Measurements from ENCODE around the gene UBN1. TPM values are rescaled to one million over a fixed set of nuclear protein-coding genes. Genes with fewer than 3 reads are reported as not detected.

The UBN1 gene, protein sequence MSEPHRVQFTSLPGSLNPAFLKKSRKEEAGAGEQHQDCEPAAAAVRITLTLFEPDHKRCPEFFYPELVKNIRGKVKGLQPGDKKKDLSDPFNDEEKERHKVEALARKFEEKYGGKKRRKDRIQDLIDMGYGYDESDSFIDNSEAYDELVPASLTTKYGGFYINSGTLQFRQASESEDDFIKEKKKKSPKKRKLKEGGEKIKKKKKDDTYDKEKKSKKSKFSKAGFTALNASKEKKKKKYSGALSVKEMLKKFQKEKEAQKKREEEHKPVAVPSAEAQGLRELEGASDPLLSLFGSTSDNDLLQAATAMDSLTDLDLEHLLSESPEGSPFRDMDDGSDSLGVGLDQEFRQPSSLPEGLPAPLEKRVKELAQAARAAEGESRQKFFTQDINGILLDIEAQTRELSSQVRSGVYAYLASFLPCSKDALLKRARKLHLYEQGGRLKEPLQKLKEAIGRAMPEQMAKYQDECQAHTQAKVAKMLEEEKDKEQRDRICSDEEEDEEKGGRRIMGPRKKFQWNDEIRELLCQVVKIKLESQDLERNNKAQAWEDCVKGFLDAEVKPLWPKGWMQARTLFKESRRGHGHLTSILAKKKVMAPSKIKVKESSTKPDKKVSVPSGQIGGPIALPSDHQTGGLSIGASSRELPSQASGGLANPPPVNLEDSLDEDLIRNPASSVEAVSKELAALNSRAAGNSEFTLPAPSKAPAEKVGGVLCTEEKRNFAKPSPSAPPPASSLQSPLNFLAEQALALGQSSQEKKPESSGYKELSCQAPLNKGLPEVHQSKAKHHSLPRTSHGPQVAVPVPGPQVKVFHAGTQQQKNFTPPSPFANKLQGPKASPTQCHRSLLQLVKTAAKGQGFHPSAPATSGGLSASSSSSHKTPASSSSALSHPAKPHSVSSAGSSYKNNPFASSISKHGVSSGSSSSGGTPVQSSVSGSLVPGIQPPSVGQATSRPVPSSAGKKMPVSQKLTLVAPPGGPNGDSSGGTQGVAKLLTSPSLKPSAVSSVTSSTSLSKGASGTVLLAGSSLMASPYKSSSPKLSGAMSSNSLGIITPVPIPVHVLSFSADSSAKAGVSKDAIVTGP (N-terminal part only)
- 21.5 to 30.9 TPM (median 27.2 TPM) in 5 replicates for total RNA-seq (2022; extraction: Qiagen RNA extraction; ENCODE audit: low read depth)

DNA sequence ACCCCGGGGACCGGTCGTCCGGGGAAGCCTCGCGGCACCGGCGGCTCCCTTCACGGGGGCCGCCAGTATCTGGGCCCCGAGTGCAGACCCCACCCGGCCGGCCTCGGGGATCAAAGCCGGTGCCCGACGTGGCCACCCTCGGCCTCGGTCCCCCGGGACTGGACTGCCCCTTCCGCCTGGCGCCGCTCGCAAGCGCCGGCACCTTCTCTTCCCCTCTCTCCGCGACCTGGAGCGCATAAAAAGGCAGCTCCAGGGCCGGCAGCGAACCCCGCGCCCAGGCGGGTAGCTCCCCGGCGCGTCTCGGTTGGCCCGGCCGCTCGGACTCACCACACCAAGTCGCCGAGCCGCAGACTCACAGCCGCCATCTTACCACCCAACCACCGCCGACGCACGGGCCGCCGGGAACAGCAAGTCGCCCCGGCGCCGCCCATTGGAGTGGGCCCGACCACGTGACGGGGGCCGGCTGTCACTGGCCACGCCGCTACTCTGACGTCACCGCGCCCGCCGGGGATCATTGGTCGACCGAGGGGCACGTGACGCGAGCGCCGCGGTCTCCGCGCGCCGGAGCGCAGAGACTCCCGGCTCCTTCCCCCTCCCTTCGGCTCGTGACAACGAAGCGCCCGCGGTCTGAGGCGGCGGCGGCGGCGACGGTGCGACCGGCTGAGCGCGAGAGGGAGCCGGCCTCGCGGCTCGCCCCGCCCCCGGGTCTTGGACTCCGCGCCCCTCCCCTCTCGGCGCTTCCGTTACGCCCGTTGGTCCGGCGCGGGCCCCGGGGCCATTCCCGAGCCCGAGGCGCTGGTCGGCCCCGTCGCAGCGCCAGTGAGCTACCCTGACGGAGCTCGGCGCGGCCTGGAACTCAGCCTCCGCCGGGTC lies at the start of gene UBN1, which contains the start of gene GLYR1:
TSS of gene UBN1 (plus strand) at position 581 of the 873 bp plus-strand sequence. CDS start 5,437 bp downstream, outside the sequence.
TSS of gene GLYR1 (minus strand) at position 388 of the 873 bp plus-strand sequence. CDS start at position 365, 23 bp downstream.

DNA sequence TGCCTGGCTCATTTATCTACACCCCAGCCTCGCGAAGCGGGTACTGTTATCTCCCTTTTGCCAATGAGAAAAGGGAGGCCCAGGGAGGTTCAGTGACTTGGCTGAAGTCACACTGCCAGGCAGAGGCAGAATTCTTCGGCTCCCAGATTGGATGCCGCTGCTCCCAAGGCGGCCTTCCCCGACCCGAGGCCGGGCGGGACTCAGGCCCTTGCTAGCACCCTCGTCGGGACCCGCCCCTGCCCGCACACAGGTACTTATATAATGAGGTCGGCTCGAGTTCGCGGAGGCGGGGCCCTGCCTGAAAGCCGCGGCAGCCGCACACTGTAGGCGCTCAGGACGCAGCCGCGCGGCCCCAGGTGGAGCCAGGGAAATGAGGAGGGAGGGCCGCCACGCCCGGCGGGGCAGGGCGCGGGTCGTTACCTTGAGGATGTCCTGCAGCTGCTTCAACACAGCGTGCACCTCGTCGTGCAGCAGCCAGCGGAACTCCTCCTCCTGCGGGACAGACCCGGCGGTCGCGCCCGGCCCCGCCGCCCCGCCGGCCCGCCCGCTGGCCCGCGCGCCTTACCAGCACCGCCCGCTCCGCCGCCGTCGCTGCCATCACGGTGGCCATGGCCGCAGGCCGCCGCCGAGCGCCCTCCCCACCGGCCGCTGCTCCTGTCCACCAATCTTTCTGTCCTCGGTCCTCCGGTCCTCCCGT lies 45.2 kb upstream of the UBN1 start, which contains the start of gene ROGDI:
TSS of gene ROGDI (minus strand) at position 672 of the 697 bp plus-strand sequence. CDS start at position 610, 62 bp downstream.

Other genes starting within 250 kb of the UBN1 start
- 24.3 to 67.9 TPM (median 60.3 TPM) in 5 replicates for gene UBALD1, start 232.6 kb upstream of the UBN1 start, total RNA-seq (2022; extraction: Qiagen RNA extraction; ENCODE audit: low read depth)
- 29.4 to 49.3 TPM (median 40.3 TPM) in 5 replicates for gene MGRN1, start 222.7 kb upstream of the UBN1 start, total RNA-seq (2022; extraction: Qiagen RNA extraction; ENCODE audit: low read depth)
- 13.1 to 26.3 TPM (median 24.8 TPM) in 5 replicates for gene NUDT16L1, start 153.9 kb upstream of the UBN1 start, total RNA-seq (2022; extraction: Qiagen RNA extraction; ENCODE audit: low read depth)
- 16.5 to 28.9 TPM (median 28.2 TPM) in 5 replicates for gene ANKS3, start 113.2 kb upstream of the UBN1 start, total RNA-seq (2022; extraction: Qiagen RNA extraction; ENCODE audit: low read depth)
- gene DNAAF8, start 112.9 kb upstream of the UBN1 start, total RNA-seq (2022; extraction: Qiagen RNA extraction; ENCODE audit: low read depth): 1.2 to 2.1 TPM (median 1.4 TPM) in 5 replicates
- 5.4 to 10.9 TPM (median 8.2 TPM) in 5 replicates for gene ZNF500, start 80.3 kb upstream of the UBN1 start, total RNA-seq (2022; extraction: Qiagen RNA extraction; ENCODE audit: low read depth)
- gene SEPTIN12, start 59.1 kb upstream of the UBN1 start, total RNA-seq (2022; extraction: Qiagen RNA extraction; ENCODE audit: low read depth): not detected in 5 replicates
- gene SMIM22, start 52.1 kb upstream of the UBN1 start, total RNA-seq (2022; extraction: Qiagen RNA extraction; ENCODE audit: low read depth): not detected in 5 replicates
- gene ROGDI, start 44.8 kb upstream of the UBN1 start, total RNA-seq (2022; extraction: Qiagen RNA extraction; ENCODE audit: low read depth): 10.7 to 16.2 TPM (median 15.6 TPM) in 5 replicates
- 40.4 to 43.5 TPM (median 41.0 TPM) in 5 replicates for gene GLYR1, start 193 bp upstream of the UBN1 start, total RNA-seq (2022; extraction: Qiagen RNA extraction; ENCODE audit: low read depth)
- gene PPL, start 89.7 kb downstream of the UBN1 start, total RNA-seq (2022; extraction: Qiagen RNA extraction; ENCODE audit: low read depth): 2.6 to 4.8 TPM (median 4.1 TPM) in 5 replicates
- 0.05 to 0.11 TPM (median 0.11 TPM) in 3 of 5 replicates, not detected in the others for gene SEC14L5, start 110.8 kb downstream of the UBN1 start, total RNA-seq (2022; extraction: Qiagen RNA extraction; ENCODE audit: low read depth)
- gene NAGPA, start 186.5 kb downstream of the UBN1 start, total RNA-seq (2022; extraction: Qiagen RNA extraction; ENCODE audit: low read depth): 12.4 to 19.2 TPM (median 18.4 TPM) in 5 replicates
- not detected in 5 replicates for gene C16orf89, start 218.5 kb downstream of the UBN1 start, total RNA-seq (2022; extraction: Qiagen RNA extraction; ENCODE audit: low read depth)
- gene ALG1, start 224.4 kb downstream of the UBN1 start, total RNA-seq (2022; extraction: Qiagen RNA extraction; ENCODE audit: low read depth): 28.2 to 37.7 TPM (median 37.2 TPM) in 5 replicates

Measured in A549 treated with ZK216348 at 1 μM for 4 hours (cell line).